GM19025 (cell line): Measurements from ENCODE around the gene PDAP1.
A peak's percentile ranks its signal among the peaks of the same experiment; 100 is the strongest.
"Not testable (repeated sequence)": the region's sequence is repeated elsewhere in the genome, so short reads cannot be mapped to it uniquely, and the experiment has no call there.

Source experiments
- ATAC-seq: cut with Tn5 transposase; IDR thresholded peaks from one replicate; pipeline ENCODE4 v1.9.1; 2021; ENCODE audit warnings: mild to moderate bottlenecking, low read depth, moderate library complexity; ENCODE audit not compliant: unreplicated experiment

The PDAP1 gene

GRCh38 chr7:99380032-99380822 lies 28.2 kb downstream of the PDAP1 start:
- peak; percentile 25 for ATAC-seq

- not testable (repeated sequence) for ATAC-seq
Measured at GRCh38 chr7:99379693-99380031, 28.7 kb downstream of the PDAP1 start.

DNA sequence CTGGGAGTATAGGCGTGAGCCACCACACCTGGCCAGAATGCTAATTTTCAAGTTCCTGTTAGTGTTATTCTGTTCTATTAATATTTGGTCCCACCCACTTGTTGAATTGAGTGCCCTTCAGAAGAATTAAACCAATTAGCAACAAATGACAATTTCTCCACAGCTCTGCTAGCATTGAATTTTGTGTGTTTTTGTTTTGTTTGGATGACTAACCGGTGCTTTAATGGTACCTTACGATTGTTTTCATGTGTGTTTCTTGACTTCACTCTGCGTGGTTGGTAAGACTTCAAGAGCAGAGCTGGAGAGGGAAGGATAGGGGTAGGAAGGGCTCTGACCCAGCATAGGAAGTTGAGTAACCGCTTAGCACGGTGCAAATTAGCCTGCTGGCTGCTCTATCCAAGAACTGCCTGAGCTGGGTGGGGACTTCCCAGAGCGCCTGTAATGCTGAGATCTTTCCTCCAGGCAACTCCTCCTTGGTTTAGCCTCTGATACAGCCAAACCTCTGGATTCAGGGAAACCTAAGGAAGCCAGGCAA lies 29.3 kb downstream of the PDAP1 start:
- ATAC-seq, result no peak

GRCh38 chr7:99375070-99375807 lies 33.2 kb downstream of the PDAP1 start:
- peak; percentile 46 for ATAC-seq

DNA sequence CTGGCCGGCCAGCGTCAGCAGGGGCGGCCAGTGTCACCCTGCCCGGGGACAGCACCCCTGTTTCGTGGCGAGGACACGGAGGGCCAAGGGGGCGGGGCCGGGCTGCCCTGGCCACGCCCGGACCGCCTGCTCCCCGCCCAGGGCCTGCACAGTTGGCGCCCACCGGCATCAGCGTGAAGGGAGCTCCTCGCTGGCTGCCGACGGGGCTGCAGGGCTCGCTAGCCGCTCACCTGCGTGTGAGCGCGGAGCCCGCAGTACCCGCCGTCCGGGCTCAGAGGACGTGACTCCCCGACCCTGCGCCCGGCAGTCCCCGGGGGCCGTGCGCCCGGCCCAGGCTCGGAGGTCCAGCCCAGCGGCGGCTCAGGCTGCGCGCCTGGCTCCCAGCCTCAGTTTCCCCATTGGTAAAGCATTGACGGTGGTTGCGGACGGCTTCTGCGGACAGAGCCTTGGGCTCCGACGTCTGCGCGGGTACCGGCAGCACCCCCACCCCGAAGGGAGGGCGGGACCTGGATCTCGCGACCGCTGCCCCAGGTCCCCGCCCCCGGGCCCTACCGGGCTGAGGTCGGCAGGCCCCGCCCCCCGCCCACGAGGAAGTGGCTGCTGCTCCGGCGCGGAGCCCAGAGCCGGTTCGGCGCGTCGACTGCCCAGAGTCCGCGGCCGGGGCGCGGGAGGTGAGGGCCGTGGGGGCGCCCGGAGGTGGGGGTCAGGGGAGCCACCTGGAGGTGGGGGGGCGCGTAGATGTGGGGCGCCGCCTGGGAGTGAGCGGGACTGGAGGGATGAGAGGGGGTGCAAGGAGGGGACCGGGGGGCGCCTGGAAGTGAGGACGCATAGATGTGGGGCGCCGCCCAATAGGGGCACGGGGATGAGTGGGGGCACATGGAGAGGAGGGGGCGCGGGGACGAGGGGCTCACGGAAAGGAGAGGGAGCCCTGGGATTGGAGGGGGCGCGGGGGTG lies 34.0 kb downstream of the PDAP1 start, which contains the start of gene ARPC1B:
Gene ARPC1B (plus strand): TSS at position 620 of the 954 bp plus-strand sequence. CDS start 10,985 bp downstream, outside the sequence.
- peak; percentile 51 for ATAC-seq

DNA sequence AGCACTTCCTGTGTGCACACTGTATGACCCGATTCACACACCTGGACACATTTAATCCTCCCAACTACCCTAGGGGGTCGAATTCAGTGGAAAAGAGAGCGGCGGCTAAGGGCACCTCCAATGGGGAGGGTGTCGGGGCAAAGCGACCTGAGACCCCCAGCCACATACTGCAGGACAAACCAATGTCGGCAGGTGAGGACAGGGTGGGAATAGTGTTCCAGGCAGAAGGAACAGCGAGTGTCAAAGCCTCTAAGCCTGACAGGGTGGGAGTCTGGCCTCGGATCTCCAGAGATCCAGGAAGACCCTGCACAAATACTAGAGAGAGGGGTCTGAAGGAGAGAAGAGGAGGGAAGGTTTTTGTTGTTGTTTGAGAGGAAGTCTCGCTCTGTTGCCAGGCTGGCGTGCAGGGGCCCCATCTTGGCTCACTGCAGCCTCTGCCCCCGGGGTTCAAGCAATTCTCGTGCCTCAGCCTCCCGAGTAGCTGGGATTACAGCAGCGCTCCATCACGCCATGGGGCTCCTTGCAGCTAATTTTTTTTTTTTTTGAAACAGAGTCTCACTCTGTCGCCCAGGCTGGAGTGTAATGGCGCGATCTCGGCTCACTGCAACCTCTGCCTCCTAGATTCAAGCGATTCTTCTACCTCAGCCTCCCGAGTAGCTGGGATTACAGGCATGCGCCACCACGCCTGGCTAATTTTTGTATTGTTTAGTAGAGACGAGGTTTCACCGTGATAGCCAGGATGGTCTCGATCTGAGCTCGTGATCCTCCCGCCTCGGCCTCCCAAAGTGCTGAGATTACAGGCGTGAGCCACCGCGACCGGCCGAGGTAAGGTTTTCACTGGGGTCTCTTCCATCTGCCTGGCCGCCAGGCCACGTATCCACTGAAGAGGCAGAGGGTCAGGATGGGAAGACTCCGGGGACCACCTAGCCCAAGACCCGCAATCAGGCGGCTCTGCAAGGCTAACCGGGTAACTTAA lies 35.0 kb downstream of the PDAP1 start:
- no peak for ATAC-seq

GRCh38 chr7:99372275-99373090 lies 35.9 kb downstream of the PDAP1 start:
- no peak for ATAC-seq

DNA sequence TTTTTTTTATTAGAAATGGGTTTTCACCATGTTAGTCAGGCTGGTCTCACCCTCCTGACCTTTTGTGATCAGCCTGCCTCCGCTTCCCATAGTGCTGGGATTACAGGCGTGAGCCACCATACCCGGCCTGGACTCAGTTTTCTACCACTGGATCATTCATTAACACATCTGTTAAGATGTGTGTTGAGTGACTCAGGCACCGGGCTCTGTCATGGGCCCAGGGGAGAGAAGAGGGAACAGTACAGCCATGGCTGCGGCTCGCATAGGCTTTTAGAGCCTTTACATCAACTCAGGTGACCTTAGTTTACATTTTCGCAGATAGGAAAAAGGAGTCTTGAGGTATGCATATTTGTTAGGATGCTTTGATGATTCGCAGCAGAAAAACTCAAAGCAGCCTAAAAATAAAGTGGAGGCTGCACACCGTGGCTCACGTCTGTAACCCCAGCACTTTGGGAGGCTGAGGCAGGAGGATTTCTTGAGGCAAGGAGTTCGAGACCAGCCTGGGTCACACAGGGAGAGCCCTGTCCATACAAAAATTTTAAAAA lies 36.9 kb downstream of the PDAP1 start:
- ATAC-seq, result no peak

- ATAC-seq, result no peak
Measured at GRCh38 chr7:99369767-99370391, 38.5 kb downstream of the PDAP1 start.

DNA sequence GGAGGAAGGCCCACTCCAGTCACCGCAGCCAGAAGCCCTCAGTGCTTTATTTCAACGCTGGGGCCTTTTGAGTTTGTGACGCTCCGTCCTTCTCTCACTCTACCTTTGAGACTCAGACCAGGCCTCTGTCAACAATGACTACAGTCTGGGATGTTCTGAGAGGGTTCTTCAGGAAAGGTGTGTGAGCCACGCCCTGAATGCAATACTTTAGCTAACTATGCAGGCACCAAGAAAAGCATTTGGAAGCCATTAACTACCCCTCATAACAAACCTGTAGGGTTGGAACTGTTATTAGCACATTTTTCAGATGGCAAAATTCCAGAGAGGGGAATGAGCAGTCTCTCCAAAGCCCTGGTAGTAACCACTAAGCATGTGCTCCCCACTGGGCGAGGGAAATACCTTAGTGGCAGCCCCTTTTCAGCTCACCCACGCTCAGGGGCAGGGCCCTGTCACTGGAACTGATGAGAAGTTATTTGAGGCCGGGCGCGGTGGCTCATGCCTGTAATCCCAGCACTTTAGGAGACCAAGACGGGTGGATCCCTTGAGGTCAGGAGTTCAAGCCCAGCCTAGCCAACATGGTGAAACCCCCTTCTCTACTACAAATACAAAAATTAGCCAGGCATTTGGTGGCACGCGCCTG lies 39.5 kb downstream of the PDAP1 start:
- ATAC-seq, result no peak

- no peak for ATAC-seq
Measured at GRCh38 chr7:99366646-99367045, 41.8 kb downstream of the PDAP1 start.

GRCh38 chr7:99365318-99366141 lies 42.9 kb downstream of the PDAP1 start:
- no peak for ATAC-seq

DNA sequence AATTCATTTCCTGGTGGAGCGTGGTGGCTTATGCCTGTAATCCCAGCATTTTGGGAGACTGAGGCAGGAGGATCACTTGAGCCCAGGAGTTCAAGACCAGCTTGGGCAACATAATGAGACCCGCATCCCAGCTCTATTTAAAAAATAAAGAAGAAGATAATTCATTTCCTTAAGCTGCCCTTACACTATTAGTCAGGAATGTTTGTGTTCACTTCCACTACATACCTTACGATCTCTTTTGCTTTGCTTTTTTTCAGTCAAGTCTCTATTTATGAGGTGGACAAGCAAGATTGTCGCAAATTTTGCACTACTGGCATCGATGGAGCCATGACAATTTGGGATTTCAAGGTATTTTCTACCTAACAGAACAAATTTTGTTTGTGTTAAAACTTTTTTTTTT lies 45.1 kb downstream of the PDAP1 start:
- no peak for ATAC-seq

DNA sequence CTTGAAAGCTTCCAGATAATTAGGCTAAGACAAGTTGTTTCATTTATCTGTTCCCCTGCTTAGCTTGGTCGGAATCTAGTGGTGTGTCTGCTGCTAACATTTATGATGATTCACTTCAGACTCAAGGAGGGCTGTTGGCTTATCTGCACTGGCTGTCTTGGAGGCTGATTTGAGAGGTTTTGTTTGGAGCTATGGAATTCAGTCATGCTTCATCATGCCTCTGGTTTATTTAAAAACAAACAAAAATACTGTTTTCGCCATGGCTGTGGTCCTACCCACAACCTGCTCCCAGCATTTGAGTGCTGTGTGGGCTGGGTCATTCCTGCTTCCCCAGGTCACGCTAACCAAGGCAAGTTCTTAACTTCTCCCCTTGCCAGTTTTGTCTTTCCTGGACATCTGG lies 45.6 kb downstream of the PDAP1 start:
- no peak for ATAC-seq

DNA sequence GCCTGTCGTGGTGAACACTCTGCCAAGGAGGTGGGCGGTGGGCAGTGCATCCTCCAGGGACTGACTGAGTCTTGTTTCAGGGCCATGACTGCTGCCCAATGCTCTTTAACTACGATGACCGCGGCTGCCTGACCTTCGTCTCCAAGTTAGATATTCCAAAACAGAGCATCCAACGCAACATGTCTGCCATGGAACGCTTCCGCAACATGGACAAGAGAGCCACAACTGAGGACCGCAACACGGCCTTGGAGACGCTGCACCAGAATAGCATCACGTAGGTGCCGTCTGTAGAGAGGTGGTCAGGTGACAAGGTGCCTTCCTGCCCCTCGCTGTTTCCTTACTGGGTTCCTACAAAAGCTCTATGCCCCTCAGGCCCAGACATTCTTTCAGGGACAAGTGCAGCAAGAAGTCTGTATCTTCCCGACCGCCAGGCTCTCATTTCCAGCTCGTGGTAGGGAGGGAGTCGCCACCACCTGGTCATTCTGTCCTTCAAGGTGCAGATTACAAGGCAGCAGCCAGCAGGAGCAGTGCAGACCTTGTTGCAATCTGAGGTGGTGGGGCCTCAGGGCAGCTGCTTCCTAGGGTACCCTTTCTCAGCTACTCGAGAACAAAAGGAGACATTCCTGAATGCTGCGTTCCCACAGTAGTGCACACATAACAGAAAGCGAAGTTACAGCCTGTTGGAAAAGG lies 48.8 kb downstream of the PDAP1 start:
- ATAC-seq, result no peak

DNA sequence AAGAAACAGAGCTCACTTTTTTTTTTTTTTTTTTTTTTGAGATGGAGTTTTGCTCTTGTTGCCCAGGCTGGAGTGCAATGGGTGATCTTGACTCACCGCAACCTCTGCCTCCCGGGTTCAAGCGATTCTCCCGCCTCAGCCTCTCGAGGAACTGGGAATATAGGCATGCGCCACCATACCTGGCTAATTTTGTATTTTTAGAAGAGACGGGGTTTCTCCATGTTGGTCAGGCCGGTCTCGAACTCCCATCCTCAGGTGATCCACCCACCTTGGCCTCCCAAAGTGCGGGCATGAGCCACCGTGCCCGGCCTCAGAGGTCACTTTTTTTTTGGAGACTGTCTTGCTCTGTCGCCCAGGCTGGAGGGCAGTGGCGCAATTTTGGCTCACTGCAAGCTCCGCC lies 49.9 kb downstream of the PDAP1 start:
- not testable (repeated sequence) for ATAC-seq
